Karpas-422 (cell line): ENCODE measurements around the gene FLT3LG. TPM values are rescaled to one million over a fixed set of nuclear protein-coding genes. Genes with fewer than 3 reads are reported as not detected.
A peak's percentile ranks its signal among the peaks of the same experiment; 100 is the strongest.

Experiments
- DNase-seq: peaks from one replicate; pipeline ENCODE4 v3.0.0-alpha.2; 2015
- H2AFZ ChIP-seq: fragments of 200-600 bp; sonication (generic); 2 replicates; pipeline ENCODE4 v1.6.1; 2014; ENCODE audit warnings: antibody characterized with exemption, low read length, mixed read lengths
- H3K27ac ChIP-seq: fragments of 200-600 bp; sonication (generic); 2 replicates; pipeline ENCODE4 v1.5.1; 2014; ENCODE audit warnings: mild to moderate bottlenecking, low read length, moderate library complexity
- H3K27me3 ChIP-seq: fragments of 200-600 bp; sonication (generic); 2 replicates; pipeline ENCODE4 v1.6.1; 2014; ENCODE audit warnings: low read length, mixed read lengths
- H3K36me3 ChIP-seq: fragments of 200-600 bp; sonication (generic); 2 replicates; pipeline ENCODE4 v1.6.1; 2014; ENCODE audit warnings: low read length, mixed read lengths; ENCODE audit not compliant: insufficient read depth
- H3K4me1 ChIP-seq: fragments of 200-600 bp; sonication (generic); 2 replicates; pipeline ENCODE4 v1.6.1; 2014; ENCODE audit warnings: mild to moderate bottlenecking, low read length, mixed read lengths
- H3K4me2 ChIP-seq: fragments of 200-600 bp; sonication (generic); 2 replicates; pipeline ENCODE4 v1.6.1; 2014; ENCODE audit warnings: low read length, low read depth, mild to moderate bottlenecking; ENCODE audit not compliant: poor library complexity, severe bottlenecking
- H3K4me3 ChIP-seq: fragments of 200-600 bp; sonication (generic); 2 replicates; pipeline ENCODE4 v1.5.1; 2014; ENCODE audit warnings: mild to moderate bottlenecking, antibody characterized with exemption, low read length, mixed read lengths
- H3K79me2 ChIP-seq: fragments of 200-600 bp; sonication (generic); 2 replicates; pipeline ENCODE4 v1.6.1; 2014; ENCODE audit warnings: mild to moderate bottlenecking, low read length, mixed read lengths
- H3K9ac ChIP-seq: fragments of 200-600 bp; sonication (generic); 2 replicates; pipeline ENCODE4 v1.6.0; 2014; ENCODE audit warnings: low read length
- H3K9me2 ChIP-seq: fragments of 200-600 bp; sonication (generic), shearing (Covaris generic); replicated peaks from 2 replicates; pipeline ENCODE4 v1.6.0; 2014; ENCODE audit warnings: mild to moderate bottlenecking, low read length, moderate library complexity; ENCODE audit not compliant: insufficient read depth
- H3K9me3 ChIP-seq: fragments of 300-700, 200-600 bp; sonication (generic); 2 replicates; pipeline ENCODE4 v1.6.1; 2014; ENCODE audit warnings: low read length, mixed read lengths
- H4K20me1 ChIP-seq: fragments of 200-600 bp; sonication (generic); 2 replicates; pipeline ENCODE4 v1.6.1; 2014; ENCODE audit warnings: mild to moderate bottlenecking, antibody characterized with exemption, low read length, low read depth; ENCODE audit not compliant: insufficient read depth
- total RNA-seq: library from RNA; depleted of rRNA; stranded (reverse); fragments of >200 nt; shearing (Covaris generic); gene quantifications from 2 replicates; pipeline ENCODE4 v1.2.3, GENCODE V29; 2014; ENCODE audit warnings: low replicate concordance

Gene FLT3LG
- total RNA-seq, 1 experiment from 2014 or later = 18.8 TPM

DNA sequence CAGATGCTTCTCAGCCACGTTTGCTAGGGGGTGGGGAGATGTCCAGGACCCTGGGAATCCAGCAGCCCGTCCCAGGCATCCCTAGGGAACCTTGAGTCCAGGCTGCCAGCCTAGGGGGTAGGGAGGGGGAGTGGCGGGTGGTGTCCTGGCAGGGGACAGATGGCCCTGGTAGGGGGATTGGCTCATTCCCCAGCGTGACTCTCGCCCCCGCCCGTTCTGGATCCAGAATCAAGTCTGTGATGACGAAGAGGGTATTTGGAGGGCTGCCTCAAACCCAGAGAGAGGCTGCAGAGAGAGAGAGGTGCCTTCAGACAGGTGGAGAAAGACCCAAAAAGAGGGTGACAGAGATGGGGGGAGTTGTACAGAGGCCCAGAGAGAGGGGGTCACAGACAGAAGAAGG lies 36.8 kb upstream of the FLT3LG start:
- H3K27ac ChIP-seq = no peak overlapping the region
- no peak overlapping the region for H2AFZ ChIP-seq
- no peaks in the 10 kb centered on the region for H3K79me2 ChIP-seq
- DNase-seq = no peak
- H3K9me2 ChIP-seq = no peaks in the 10 kb centered on the region
- H3K36me3 ChIP-seq = no peaks in the 10 kb centered on the region
- H4K20me1 ChIP-seq = no peaks in the 10 kb centered on the region
- no peaks in the 10 kb centered on the region for H3K27me3 ChIP-seq
- no peak overlapping the region for H3K4me2 ChIP-seq
- H3K9ac ChIP-seq = no peak overlapping the region
- H3K4me3 ChIP-seq = no peak overlapping the region
- H3K4me1 ChIP-seq = peaks cover 19% of the 10 kb centered on the region
- H3K9me3 ChIP-seq = no peaks in the 10 kb centered on the region

DNA sequence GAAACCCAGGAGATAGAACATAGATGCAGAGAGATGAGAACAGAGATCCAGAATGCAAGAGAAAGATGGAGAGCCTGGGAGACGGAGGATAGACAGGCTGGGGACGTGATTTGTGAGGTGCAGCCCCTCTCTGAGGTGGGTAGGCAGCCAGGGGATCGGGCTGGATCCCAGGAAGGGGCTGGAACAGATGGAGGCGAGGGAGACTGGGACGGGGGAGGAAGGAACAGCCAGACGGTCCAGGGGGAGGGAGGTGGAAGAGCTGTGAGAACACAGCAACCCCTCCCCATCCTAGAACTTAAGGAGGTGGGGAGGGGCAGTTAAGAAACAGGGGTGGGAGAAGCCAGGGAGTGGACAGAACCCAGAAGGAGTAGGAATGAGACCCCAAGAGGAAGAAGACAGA lies 35.8 kb upstream of the FLT3LG start:
- H2AFZ ChIP-seq = no peak overlapping the region
- DNase-seq = no peak
- no peaks in the 10 kb centered on the region for H3K9me3 ChIP-seq
- no peak overlapping the region for H3K4me2 ChIP-seq
- no peak overlapping the region for H3K9ac ChIP-seq
- no peaks in the 10 kb centered on the region for H3K9me2 ChIP-seq
- H3K4me3 ChIP-seq = no peak overlapping the region
- no peak overlapping the region for H3K27ac ChIP-seq
- no peaks in the 10 kb centered on the region for H3K36me3 ChIP-seq
- H3K79me2 ChIP-seq = no peaks in the 10 kb centered on the region
- no peaks in the 10 kb centered on the region for H4K20me1 ChIP-seq
- no peaks in the 10 kb centered on the region for H3K27me3 ChIP-seq
- peaks cover 29% of the 10 kb centered on the region for H3K4me1 ChIP-seq

DNA sequence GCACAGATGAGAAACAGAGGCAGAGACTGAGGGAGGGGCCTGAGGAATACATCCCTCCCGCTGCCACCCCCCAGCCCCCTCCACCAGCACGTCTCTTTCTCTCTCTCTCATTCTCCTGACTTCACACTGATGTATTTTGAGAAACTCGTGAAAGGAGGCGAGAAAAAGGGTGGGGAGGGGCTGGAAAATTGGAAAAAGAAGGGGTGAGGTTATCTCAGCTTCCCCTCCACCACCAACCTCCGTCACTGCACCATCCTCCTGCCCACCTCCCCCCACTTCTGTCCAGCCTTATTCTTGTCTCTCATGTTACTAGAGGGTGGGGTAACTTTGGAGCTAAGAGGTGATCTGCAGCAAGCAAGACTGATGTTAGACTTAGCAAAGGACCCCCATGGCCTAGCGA lies 34.2 kb upstream of the FLT3LG start:
- Histone ChIP-seq H3K4me3 (no peak overlapping the region), H2AFZ (no peak overlapping the region), H3K9me2 (no peaks in the 10 kb centered on the region), H3K9me3 (no peaks in the 10 kb centered on the region), H4K20me1 (no peaks in the 10 kb centered on the region), H3K27ac (no peak overlapping the region), H3K27me3 (no peaks in the 10 kb centered on the region), H3K9ac (no peak overlapping the region), H3K4me2 (no peak overlapping the region), H3K36me3 (no peaks in the 10 kb centered on the region), H3K79me2 (no peaks in the 10 kb centered on the region), H3K4me1 (peaks cover 30% of the 10 kb centered on the region)
- DNase-seq = no peak

DNA sequence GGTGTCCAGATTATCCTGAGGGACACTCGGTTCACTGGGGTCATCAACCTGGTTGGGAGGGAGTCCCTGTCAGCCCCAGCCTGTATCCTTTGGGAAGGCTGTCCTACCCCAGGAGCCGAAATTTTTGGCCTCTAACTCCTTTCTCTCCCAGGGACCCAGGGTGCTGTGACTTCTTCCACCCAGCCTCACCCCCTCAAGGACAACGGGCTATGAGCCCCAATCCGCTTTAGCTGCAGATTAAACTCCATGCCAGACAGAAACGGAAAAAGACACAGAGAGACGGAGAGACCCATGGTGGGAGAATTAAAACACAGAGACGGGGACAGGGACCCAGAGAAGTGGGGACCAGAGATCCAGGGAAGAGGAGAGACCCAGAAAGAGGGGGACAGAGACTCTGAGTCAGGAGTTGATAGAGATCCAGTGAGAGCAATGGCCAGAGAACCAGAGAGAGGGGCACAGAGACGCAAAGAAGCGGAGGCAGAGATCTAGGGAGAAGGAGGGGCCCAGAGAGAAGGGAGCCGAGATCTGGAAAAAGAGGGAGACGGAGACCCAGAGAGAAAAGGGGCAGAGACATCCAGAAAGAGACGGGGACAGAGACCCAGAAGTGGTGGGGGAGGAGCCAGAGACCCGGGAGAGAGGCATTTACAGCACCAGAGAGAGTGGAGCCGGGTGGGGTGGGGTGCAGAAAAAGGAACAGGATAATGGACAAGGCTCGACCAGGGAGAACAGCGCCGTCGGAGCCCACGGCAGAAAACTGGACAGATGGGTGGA lies 33.4 kb upstream of the FLT3LG start:
- H3K79me2 ChIP-seq = no peaks in the 10 kb centered on the region
- H3K27me3 ChIP-seq = no peaks in the 10 kb centered on the region
- no peak overlapping the region for H3K4me2 ChIP-seq
- H3K4me3 ChIP-seq = no peak overlapping the region
- H3K27ac ChIP-seq = no peak overlapping the region
- no peak overlapping the region for H2AFZ ChIP-seq
- no peak overlapping the region for H3K9ac ChIP-seq
- H3K36me3 ChIP-seq = no peaks in the 10 kb centered on the region
- no peaks in the 10 kb centered on the region for H3K9me2 ChIP-seq
- no peaks in the 10 kb centered on the region for H4K20me1 ChIP-seq
- peaks cover 30% of the 10 kb centered on the region for H3K4me1 ChIP-seq
- H3K9me3 ChIP-seq = no peaks in the 10 kb centered on the region
- DNase-seq = no peak

DNA sequence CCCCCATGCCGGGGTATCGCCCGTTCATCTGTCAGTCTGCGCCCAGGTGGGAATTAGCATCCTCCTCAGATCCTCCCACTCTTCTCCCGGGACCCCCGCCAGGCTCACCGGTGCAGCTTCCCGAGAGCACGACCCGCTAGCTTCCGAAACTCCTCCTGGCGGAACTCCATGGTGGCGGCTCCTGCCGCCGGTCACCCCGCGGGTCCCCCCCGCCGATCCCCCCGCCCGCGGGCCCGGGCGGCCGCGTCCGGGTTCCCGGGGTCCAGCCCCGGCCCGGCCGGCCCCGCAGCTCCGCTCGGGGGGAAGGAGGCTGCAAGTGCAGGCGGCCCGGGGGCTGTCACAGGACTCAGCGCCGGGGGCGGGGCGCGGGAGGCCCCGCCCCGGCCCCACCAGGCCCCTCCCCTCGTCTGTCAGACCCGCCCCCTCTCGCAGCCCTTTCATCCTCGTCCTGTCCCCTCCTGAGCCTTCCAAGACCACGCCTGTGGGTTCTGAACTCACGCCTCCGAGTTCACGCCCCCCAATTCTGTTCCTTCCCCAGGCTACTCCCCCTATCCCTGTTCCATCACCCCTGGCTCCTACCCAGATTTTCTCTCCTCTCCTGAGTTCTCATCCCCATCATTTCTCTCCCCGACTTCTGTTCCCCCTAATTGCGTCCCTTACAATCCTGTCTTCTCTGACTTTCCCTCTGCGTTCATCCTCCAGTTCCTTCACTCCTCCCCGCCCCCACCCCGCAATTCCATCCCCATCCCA lies 32.6 kb upstream of the FLT3LG start, which contains the start of gene SLC17A7:
Gene SLC17A7, minus strand, starts transcription at position 318 of the 750 bp plus-strand sequence. Its CDS starts 148 bp downstream, at position 170.
- Histone ChIP-seq H3K36me3 (peaks cover under 1% of the 10 kb centered on the region; the same call in 1 of the 2 replicates), H3K4me2 (peak within 1 kb of the TSS; percentile 94), H3K4me3 (peak within 1 kb of the TSS; percentile 76; the same call in 1 of the 2 replicates), H2AFZ (peak within 1 kb of the TSS; percentile 18; the same call in 1 of the 2 replicates), H3K9me2 (no peaks in the 10 kb centered on the region), H3K27ac (no peak within 1 kb of the TSS), H3K27me3 (no peaks in the 10 kb centered on the region), H4K20me1 (no peaks in the 10 kb centered on the region), H3K9me3 (no peaks in the 10 kb centered on the region), H3K79me2 (no peaks in the 10 kb centered on the region), H3K4me1 (peaks cover 23% of the 10 kb centered on the region), H3K9ac (peak within 1 kb of the TSS; percentile 81)
- peak; percentile 78 for DNase-seq

DNA sequence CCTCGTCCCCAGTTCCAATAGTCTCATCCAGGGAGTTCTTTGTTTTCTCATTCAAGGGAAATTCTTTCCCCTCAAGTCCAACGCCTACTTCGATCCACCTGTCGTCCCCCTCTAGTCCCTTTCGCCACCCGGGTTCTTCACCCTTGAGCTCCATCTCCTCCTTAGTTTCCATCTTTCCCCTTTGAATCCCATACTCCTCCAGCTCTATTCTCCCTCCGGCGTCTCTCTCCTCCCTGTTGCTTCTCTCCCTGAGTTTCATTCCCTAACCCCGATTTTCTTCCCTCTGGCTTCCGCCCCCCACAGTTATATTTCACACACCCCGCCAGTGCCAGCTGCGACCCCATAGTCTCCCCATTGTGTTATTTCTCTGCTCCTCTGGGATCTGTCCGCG lies 32.1 kb upstream of the FLT3LG start:
- Histone ChIP-seq H3K36me3 (peaks cover 6% of the 10 kb centered on the region; the same call in 1 of the 2 replicates), H2AFZ (no peak overlapping the region), H3K9ac (no peak overlapping the region; the same call in 1 of the 2 replicates), H3K27ac (no peak overlapping the region), H3K4me1 (peaks cover 21% of the 10 kb centered on the region), H3K4me2 (peak overlapping the region; percentile 94), H3K9me3 (no peaks in the 10 kb centered on the region), H3K9me2 (no peaks in the 10 kb centered on the region), H3K27me3 (no peaks in the 10 kb centered on the region), H4K20me1 (no peaks in the 10 kb centered on the region), H3K79me2 (no peaks in the 10 kb centered on the region), H3K4me3 (no peak overlapping the region)
- no peak for DNase-seq

DNA sequence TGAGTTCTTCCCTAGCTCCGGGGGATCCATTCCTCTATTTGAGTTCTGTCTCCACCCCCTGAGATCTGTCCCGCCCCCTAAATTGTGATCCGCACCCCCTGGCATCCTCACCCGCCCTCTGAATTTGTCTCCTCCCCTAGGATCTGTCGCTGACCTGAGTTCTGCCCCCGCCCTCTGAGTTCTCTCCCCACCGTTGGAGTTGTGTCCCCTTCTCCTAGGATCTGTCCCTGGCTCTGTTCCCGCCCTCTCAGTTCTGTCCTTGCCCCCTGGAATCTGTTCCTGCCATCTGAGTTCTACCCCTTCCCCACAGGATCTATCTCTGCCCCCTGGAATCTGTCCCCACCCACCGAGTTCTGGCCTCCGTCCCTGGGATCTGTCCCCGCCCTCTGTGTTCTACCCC lies 31.7 kb upstream of the FLT3LG start:
- Histone ChIP-seq H2AFZ (peak overlapping the region; percentile 18; the same call in 1 of the 2 replicates), H3K9me3 (no peaks in the 10 kb centered on the region), H3K4me3 (peak overlapping the region; percentile 76), H3K36me3 (peaks cover 10% of the 10 kb centered on the region; the same call in 1 of the 2 replicates), H3K4me2 (peak overlapping the region; percentile 94), H3K27ac (no peak overlapping the region), H3K79me2 (no peaks in the 10 kb centered on the region), H3K9ac (peak overlapping the region; percentile 81), H3K4me1 (peaks cover 25% of the 10 kb centered on the region), H4K20me1 (no peaks in the 10 kb centered on the region), H3K27me3 (no peaks in the 10 kb centered on the region), H3K9me2 (no peaks in the 10 kb centered on the region)
- peak; percentile 83 for DNase-seq

DNA sequence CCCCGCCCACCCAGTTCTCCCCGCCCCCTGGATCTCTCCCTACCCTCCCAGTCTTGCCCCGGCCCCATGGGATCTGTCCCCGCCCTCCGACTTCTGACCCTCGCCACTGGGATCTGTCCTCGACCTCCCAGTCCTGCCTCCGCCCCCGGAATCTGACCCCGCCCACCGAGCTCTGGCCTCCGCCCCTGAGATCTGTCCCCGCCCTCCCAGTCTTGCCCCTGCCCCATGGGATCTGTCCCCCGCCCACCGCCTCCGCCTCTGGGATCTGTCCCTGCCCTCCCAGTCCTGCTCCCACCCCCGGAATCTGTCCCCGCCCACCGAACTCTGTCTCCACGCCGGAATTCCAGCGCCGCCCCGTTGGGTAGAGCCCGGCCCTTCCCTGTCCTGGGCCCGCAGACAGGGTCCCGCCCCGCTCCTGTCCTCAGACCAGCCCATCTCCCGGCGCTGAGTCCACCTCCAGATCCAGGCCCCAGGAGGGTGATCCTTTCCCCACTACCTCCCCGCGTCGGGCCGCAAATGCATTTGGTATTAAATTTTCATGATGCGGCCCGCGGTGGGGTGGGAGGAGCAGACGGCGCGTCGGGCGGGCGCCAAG lies 31.1 kb upstream of the FLT3LG start:
- Histone ChIP-seq H3K4me1 (peaks cover 28% of the 10 kb centered on the region), H3K4me3 (peak overlapping the region; percentile 76), H3K9me3 (no peaks in the 10 kb centered on the region), H3K27me3 (no peaks in the 10 kb centered on the region), H3K4me2 (peak overlapping the region; percentile 94), H4K20me1 (0 out of 2 replicates have a peak, but pooled peaks cover 2% of the 10 kb centered on the region), H3K9me2 (no peaks in the 10 kb centered on the region), H3K27ac (peak overlapping the region; percentile 78), H3K79me2 (no peaks in the 10 kb centered on the region), H2AFZ (peak overlapping the region; percentile 98), H3K36me3 (peaks cover 10% of the 10 kb centered on the region; the same call in 1 of the 2 replicates), H3K9ac (peak overlapping the region; percentile 81)
- peak; percentile 90 for DNase-seq
